Stimulated activated CD8-positive, alpha-beta memory T cell treated with anti-CD3 and anti-CD28 coated beads, Interleukin-15, amount 100 ng/mL, for 48 hours (primary cell): Measurements from ENCODE around the gene SLC37A1.

Experiments
- DNase-seq, 2 donors: peaks; one replicate each; pipeline ENCODE4 v3.0.0-alpha.2; 2020; ENCODE audit warnings: low read depth in 2 of 2

The SLC37A1 gene

GRCh38 chr21:42479582-42479981, 34.1 kb upstream of the SLC37A1 start:
- DNase-seq = no peak

GRCh38 chr21:42480736-42481135, 32.9 kb upstream of the SLC37A1 start:
- DNase-seq = no peak

- no peak for DNase-seq
Observed at GRCh38 chr21:42481169-42481568, 32.5 kb upstream of the SLC37A1 start.

GRCh38 chr21:42484966-42485365, 28.7 kb upstream of the SLC37A1 start:
- DNase-seq = no peak

GRCh38 chr21:42486072-42486471, 27.6 kb upstream of the SLC37A1 start:
- DNase-seq = no peak

GRCh38 chr21:42486531-42486930, 27.1 kb upstream of the SLC37A1 start:
- no peak for DNase-seq

- DNase-seq = no peak
Observed at GRCh38 chr21:42489006-42489563, 24.6 kb upstream of the SLC37A1 start.

GRCh38 chr21:42489991-42490390, 23.7 kb upstream of the SLC37A1 start:
- no peak for DNase-seq

GRCh38 chr21:42490720-42491119, 22.9 kb upstream of the SLC37A1 start:
- no peak for DNase-seq

- no peak for DNase-seq
Observed at GRCh38 chr21:42491328-42491727, 22.3 kb upstream of the SLC37A1 start.

GRCh38 chr21:42492201-42492600, 21.5 kb upstream of the SLC37A1 start:
- no peak for DNase-seq

- no peak for DNase-seq
Observed at GRCh38 chr21:42493109-42494060, 20.3 kb upstream of the SLC37A1 start.

- no peak for DNase-seq
Observed at GRCh38 chr21:42495027-42495426, 18.6 kb upstream of the SLC37A1 start.

GRCh38 chr21:42495765-42496119, 17.9 kb upstream of the SLC37A1 start:
- no peak for DNase-seq

GRCh38 chr21:42496120-42496838, 17.4 kb upstream of the SLC37A1 start, which contains the start of gene RSPH1:
TSS of gene RSPH1 (minus strand) at chr21:42496224. CDS start at chr21:42496186, 38 bp downstream.
- peak; percentile 99 for DNase-seq

- no peak for DNase-seq
Observed at GRCh38 chr21:42496839-42497202, 16.8 kb upstream of the SLC37A1 start.

GRCh38 chr21:42498012-42498411, 15.6 kb upstream of the SLC37A1 start:
- DNase-seq = no peak

GRCh38 chr21:42499444-42500112, 14.1 kb upstream of the SLC37A1 start:
- no peak for DNase-seq

GRCh38 chr21:42500225-42500624, 13.4 kb upstream of the SLC37A1 start:
- no peak for DNase-seq

GRCh38 chr21:42500736-42501135, 12.9 kb upstream of the SLC37A1 start:
- no peak for DNase-seq

GRCh38 chr21:42503711-42504110, 9.9 kb upstream of the SLC37A1 start:
- DNase-seq = no peak

- no peak for DNase-seq
Observed at GRCh38 chr21:42505090-42505726, 8.4 kb upstream of the SLC37A1 start.
